ENCODE measurements around the gene PNPO.
"Not testable (repeated sequence)": the region's sequence is repeated elsewhere in the genome, so short reads cannot be mapped to it uniquely, and the experiment has no call there.

Gene PNPO

GRCh38 chr17:47975189-47975822, 33.9 kb downstream of the PNPO start:
- no peak for DNase-seq (ENCODE audit: low read depth)

DNA sequence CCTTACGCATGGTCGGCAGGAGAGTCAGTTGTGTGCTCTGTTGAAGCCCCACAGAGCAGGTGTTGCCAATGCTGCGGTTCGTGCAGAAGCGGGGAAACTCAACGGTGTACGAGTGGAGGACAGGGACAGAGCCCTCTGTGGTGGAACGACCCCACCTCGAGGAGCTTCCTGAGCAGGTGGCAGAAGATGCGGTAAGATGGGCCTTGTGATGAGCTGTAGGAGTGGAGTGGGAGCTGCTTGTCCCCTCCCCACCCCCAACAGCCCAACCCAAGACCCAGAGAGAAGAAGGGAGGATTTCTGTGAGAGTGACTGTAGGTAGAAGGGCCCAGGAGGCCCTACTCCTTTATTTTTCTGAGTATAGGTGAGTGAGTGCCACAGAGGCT, 34.4 kb downstream of the PNPO start:
- no peak for DNase-seq (ENCODE audit: low read depth)

GRCh38 chr17:47978324-47978723, 37.0 kb downstream of the PNPO start:
- DNase-seq (ENCODE audit: low read depth), result peak; percentile 20

- no peak for DNase-seq (ENCODE audit: low read depth)
Measured at GRCh38 chr17:47980541-47980940, 39.2 kb downstream of the PNPO start.

DNA sequence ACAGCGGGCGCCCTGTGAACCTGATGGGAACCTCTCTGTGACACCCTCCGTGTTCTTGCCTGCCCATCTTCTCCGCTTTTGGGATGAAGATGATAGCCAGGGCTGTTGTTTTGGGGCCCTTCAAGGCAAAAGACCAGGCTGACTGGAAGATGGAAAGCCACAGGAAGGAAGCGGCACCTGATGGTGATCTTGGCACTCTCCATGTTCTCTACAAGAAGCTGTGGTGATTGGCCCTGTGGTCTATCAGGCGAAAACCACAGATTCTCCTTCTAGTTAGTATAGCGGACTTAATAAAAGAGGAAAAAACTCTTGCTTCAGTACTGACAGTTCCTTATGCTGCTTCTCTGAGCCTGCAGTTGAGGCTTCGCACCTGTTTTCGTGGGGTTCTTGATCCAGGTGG, 40.1 kb downstream of the PNPO start:
- no peak for DNase-seq (ENCODE audit: low read depth)

GRCh38 chr17:47982091-47982617, 40.8 kb downstream of the PNPO start:
- no peak for DNase-seq (ENCODE audit: low read depth)

DNA sequence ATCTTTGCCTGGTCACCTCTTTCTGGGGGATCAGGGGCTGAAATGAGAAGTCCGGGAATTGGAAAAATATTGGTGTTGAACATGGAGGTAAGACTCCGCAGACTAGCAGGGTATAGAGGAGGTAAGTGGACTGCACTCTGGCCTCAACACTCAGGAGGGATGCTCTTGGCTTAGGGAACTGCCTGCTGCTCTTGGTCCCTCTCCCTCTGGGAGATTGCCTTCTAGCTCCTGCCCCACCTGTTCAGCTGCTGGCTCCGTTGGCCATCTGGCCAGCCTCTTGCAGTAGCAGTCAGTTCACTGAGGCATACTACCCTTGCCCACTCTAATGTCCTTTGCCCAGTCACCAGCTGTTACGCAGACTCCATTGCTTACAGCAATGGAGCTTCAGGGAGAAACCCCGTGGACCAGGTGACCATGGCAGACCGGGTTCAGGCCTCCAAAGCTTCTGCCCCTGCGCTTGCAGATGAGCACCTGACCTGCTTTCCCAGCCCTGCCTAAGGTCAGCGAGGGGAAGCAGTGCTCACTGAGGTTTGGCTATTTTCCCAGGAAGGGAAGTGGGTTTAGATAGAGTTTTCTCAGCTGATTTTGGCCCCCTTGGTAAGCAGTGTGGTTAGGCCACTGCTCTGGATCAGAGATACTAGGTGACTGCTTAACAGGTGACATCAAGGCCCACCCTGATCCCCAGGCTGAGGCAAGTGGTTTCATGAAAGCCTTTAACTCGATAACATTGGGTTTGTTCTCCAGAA, 41.4 kb downstream of the PNPO start:
- no peak for DNase-seq (ENCODE audit: low read depth)

GRCh38 chr17:47983492-47984223, 42.3 kb downstream of the PNPO start:
- no peak for DNase-seq (ENCODE audit: low read depth)

DNA sequence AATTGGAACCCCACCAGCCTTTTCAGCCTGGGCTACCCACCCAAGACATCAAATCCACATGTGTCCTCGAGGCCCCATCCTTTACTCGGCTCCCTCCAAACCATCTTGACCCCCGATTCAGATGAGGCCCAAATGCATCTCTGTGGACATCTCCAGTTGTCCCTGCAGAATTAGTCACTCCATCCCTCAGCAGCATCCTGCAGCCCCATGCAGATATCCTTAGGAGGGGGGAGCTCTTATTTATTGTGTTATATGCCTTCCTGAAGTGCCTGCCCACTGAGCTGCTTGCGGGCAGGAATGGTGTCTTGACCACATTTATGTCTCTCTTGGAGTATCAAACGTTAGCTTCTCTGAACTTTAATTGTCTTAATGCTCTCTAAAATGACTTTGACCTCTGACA, 45.1 kb downstream of the PNPO start:
- no peak for DNase-seq (ENCODE audit: low read depth)

DNA sequence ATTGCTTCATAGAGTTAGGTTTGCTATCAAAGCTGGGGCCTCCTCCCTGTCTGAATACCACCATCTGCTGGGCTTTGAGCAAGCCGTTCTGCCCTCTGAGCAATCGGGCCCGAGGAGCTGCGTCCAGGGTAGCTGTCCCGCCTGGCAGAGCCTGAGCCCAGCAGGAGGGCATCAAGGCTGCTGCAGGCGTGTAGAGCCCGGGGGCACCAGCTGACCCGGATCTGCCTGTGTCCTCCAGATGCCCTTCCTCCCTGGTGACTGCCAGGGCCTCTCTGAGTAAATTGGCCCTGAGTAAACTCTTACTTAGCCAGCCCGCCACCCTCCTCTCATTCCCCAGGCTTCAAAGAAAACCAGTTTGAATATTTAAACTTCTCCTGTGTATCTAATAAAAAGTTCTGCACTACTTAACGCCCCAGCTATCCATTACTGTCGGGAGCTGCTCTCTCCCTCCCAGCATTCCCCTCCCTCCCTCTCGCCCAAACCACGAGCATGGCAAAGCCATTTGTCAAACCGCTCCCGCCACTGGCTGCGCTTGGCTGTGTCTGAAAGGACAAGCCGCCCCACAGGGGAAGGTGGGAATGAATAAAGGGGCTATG, 46.0 kb downstream of the PNPO start:
- no peak for DNase-seq (ENCODE audit: low read depth)

GRCh38 chr17:47988445-47988844, 47.1 kb downstream of the PNPO start:
- DNase-seq (ENCODE audit: low read depth), result not testable (repeated sequence)

- DNase-seq (ENCODE audit: low read depth), result no peak
Measured at GRCh38 chr17:47989159-47989558, 47.8 kb downstream of the PNPO start.

GRCh38 chr17:47989700-47990099, 48.3 kb downstream of the PNPO start:
- no peak for DNase-seq (ENCODE audit: low read depth)

DNA sequence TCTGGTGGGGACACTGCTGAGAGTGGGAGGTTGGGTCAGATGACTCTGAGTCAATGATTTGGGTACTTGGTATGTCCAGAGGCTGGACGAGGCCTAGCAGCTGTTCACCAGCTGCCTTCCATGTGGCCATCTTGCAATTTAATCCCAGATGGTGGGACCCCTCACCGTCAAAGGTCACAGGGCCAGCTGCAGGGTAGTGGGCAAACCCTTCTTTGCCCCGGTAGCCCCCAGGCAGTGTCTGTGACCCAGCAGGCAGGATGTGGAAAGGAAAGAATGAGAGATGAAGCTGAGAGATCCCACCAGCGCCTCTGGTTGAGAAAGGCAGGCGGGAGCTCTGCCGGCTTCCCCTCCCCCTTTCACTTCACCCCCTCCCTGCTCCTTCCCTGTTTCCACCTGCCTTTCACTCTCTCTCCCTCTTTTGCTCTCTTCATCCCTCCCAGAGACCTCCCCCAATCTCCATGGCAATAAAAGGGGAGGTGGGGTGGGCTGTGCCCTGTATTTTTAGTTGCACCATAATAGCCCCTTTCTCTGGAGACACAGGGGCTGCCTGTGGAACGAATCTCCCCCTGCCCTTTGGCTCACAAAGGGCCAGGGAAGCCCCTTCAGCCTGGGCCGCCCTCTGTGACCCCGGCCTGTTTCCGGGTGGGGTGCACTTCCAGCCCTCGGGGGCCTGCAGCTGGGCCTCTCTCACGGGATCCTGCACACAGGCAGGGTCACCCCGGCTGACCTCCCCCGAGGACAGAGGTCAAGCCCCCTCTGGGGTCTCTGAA, 49.8 kb downstream of the PNPO start:
- DNase-seq (ENCODE audit: low read depth), result no peak

GRCh38 chr17:47992216-47992615, 50.8 kb downstream of the PNPO start:
- no peak for DNase-seq (ENCODE audit: low read depth)

DNA sequence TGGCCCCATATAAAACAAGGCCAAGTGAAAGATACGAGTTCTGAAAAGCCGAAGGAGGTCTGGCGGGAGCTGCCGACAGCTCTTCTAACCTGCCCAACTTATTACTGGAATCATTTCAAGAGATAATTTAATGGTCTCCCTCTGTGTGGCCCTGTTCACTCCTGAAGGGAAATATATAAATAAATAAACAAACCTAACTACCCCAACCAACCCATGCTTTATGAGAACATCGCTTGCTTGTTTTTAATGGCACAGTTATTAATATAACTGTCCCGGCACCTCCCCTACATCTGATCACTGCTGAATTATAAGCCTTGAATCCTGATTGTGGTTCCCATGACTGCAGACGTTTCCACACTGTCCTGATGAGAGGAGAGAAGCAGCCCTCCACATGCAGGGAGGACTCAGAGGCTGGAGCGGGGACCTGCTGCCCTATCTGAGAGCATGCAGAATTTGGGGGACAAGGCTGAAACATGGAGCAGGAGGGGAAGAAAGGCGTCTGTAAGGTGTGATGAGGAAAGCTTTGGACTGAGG, 51.7 kb downstream of the PNPO start:
- DNase-seq (ENCODE audit: low read depth), result no peak

DNA sequence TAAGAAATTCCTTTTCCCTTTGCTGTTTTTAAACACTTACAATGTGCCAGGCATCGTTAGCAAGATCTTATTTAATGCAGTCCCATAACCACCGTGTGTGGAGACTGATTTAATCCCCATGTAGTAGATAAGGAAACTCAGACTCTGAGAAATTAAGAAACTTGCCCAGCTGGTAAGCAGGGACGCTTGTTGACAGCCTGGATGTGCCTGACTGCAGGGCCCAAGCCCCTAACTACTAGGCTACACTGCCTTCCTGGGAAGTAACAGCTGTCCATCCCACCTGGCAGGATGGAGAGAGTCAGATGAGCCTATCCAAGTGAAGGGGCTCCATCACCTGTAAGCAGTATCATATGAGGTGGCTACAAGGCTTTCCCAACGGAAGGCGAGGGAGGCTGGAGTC, 52.6 kb downstream of the PNPO start:
- no peak for DNase-seq (ENCODE audit: low read depth)

GRCh38 chr17:47994724-47995123, 53.4 kb downstream of the PNPO start:
- no peak for DNase-seq (ENCODE audit: low read depth)

DNA sequence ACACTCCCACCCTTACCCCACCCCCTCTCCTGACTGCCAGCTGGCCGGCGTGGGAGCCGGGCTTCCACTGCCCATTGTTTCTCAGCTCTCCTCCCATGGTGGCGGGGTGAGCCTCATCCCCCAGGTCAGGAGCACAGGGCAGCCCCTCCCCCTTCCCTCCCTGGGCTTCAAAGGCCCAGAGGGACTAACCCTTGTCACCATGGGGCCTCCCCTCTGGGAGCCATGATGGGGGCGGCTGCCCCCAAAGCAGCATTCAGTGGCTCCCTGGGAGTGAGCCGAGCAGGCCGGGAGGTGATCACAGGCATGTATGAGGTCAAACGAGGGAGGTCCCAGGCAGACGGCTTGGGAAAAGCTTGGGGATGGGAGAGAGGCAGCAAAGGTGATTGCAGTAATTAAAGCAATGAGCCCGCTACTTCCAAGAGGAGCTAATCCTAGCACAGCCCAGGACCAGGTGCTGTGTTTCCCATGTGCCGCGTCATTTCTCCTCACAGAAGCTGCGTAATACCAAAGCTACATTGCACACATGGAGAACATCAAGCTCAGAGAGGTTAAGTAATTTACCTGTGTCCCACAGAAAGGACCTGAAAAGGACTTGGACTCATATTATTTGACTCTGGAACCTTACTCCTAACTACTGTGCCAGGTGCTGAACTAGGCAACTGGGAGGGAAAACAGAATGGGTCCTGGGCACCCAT, 54.0 kb downstream of the PNPO start:
- no peak for DNase-seq (ENCODE audit: low read depth)

DNA sequence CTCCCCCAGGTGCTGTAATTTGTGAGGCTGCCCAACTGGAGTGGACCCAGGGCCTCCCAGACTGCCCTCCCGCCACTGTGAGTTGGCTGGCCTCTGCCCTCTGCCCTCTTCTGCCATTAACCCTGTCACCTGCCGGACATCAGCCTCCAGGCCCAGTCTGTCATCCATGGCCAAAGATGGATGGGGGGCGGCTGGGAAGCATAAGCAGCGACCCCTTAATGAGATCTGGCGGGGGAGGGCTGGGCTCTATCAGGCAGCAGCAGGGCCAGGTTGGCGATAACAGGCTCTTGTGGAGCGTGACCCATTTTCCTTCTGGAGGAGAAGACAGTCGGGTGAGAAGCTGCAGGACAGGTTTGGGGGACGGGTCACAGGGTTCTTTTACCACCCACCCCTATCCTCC, 54.8 kb downstream of the PNPO start:
- DNase-seq (ENCODE audit: low read depth), result no peak

- DNase-seq (ENCODE audit: low read depth), result no peak
Measured at GRCh38 chr17:47997586-47997985, 56.2 kb downstream of the PNPO start.

Measured in activated T-cell treated with anti-CD3 and anti-CD28 coated beads for 24 hours (primary cell).